K562 (cell line): ENCODE measurements around the gene RPL15. TPM values are rescaled to one million over a fixed set of nuclear protein-coding genes. Genes with fewer than 3 reads are reported as not detected.

ENCODE experiments used
- CCNT2 ChIP-seq: IDR thresholded peaks from 2 replicates; pipeline ENCODE4 v1.6.1; 2011; ENCODE audit warnings: borderline replicate concordance, low read depth, mild to moderate bottlenecking, moderate library complexity, mixed read lengths, low read length; ENCODE audit not compliant: insufficient read length; ENCODE audit errors: extremely low read depth
- MYC ChIP-seq, 2 experiments: fragments of 250-450 bp in 1 of 2; sonication (Bioruptor Pico) in 1 of 2; IDR thresholded peaks; 2 replicates each; pipeline versions ENCODE4 v1.5.1 to v1.6.1; 2012 to 2021; ENCODE audit warnings: low read depth in 2 of 2, borderline replicate concordance in 1 of 2, improper control_type of control experiment in 1 of 2, low read length in 1 of 2, mild to moderate bottlenecking in 1 of 2, moderate library complexity in 1 of 2
- MYNN ChIP-seq, 2 experiments: sonication (generic); formaldehyde crosslinking in 1 of 2; IDR thresholded peaks; 2 replicates each; pipeline versions ENCODE4 v1.5.0 to v1.6.1; 2016 to 2020; ENCODE audit warnings: antibody characterized with exemption in 1 of 2, missing genetic modification reagents in 1 of 2
- POLR2B ChIP-seq: fragments of 450-650 bp; IDR thresholded peaks from 2 replicates; pipeline ENCODE4 v1.6.1; 2018; ENCODE audit warnings: low read depth; ENCODE audit not compliant: partially characterized antibody
- POU5F1 ChIP-seq: fragments of 150-350 bp; IDR thresholded peaks from 2 replicates; pipeline ENCODE4 v1.6.1; 2014; ENCODE audit warnings: borderline replicate concordance, low read length, low read depth, mild to moderate bottlenecking; ENCODE audit not compliant: partially characterized antibody
- RBFOX2 ChIP-seq: fragments of 200-400 bp; formaldehyde crosslinking; IDR thresholded peaks from 2 replicates; pipeline ENCODE4 v1.6.1; 2017; ENCODE audit warnings: low read depth, mild to moderate bottlenecking, low read length, moderate library complexity
- RBM34 ChIP-seq: fragments of 200-400 bp; formaldehyde crosslinking; IDR thresholded peaks from 2 replicates; pipeline ENCODE4 v1.6.1; 2018; ENCODE audit warnings: low read length, borderline replicate concordance; ENCODE audit not compliant: insufficient read depth
- RFX1 ChIP-seq: fragments of 450-650 bp; IDR thresholded peaks from 2 replicates; pipeline ENCODE4 v1.6.1; 2016; ENCODE audit warnings: mild to moderate bottlenecking, moderate library complexity
- SNIP1 ChIP-seq: fragments of 450-650 bp; IDR thresholded peaks from 2 replicates; pipeline ENCODE4 v1.7.1; 2017; ENCODE audit warnings: low read depth, mild to moderate bottlenecking
- TEAD4 ChIP-seq, 2 experiments: sonication (generic) in 1 of 2; formaldehyde crosslinking in 1 of 2; IDR thresholded peaks; 2 replicates each; pipeline versions ENCODE4 v1.6.1 to v1.8.0; 2012 to 2022; ENCODE audit warnings: borderline replicate concordance in 1 of 2, inconsistent platforms in 1 of 2, low read length in 1 of 2, mild to moderate bottlenecking in 1 of 2, missing genetic modification reagents in 1 of 2
- THRB ChIP-seq: fragments of 450-650 bp; formaldehyde crosslinking; conservative IDR thresholded peaks from 2 replicates; pipeline ENCODE4 v1.4.0; 2022; ENCODE audit warnings: mild to moderate bottlenecking, missing genetic modification characterization
- U2AF2 ChIP-seq: fragments of 200-400 bp; formaldehyde crosslinking; optimal IDR thresholded peaks from 2 replicates; pipeline ENCODE3; 2017; ENCODE audit warnings: low read depth, mild to moderate bottlenecking, low read length
- ZMIZ1 ChIP-seq, 2 experiments: fragments of 150-350 bp in 1 of 2; IDR thresholded peaks; 2 replicates each; pipeline ENCODE4 v1.6.1; 2012 to 2016; ENCODE audit warnings: low read depth in 2 of 2, low read length in 2 of 2, mild to moderate bottlenecking in 1 of 2, moderate library complexity in 1 of 2
- ZNF431 ChIP-seq: sonication (generic); formaldehyde crosslinking; IDR thresholded peaks from 2 replicates; pipeline ENCODE4 v1.8.0; 2022; ENCODE audit warnings: mild to moderate bottlenecking, missing genetic modification reagents
- ZNF551 ChIP-seq: fragments of 250-450 bp; sonication (Bioruptor Pico); IDR thresholded peaks from 2 replicates; pipeline ENCODE4 v1.5.0; 2021; ENCODE audit warnings: mild to moderate bottlenecking, moderate library complexity
- polyA plus RNA-seq, 8 experiments: library from polyadenylated mRNA; depleted of rRNA in 4 of 8; stranded (reverse) in 5 of 8; unstranded in 3 of 8; fragments of >200 nt; fragmentation: Nextera tagmentation in 2 of 8; fragmentation: Illumina TruSeq in 1 of 8; extraction: Ambion mirVana in 2 of 8; extraction: Trizol in 1 of 8; gene quantifications; 2 replicates each; pipeline versions ENCODE4 v1.2.1 to v1.2.3, GENCODE V29; 2011 to 2014; ENCODE audit warnings: inconsistent platforms in 1 of 8, missing spikeins in 1 of 8
- total RNA-seq, 7 experiments: library from RNA; depleted of rRNA in 6 of 7; stranded (reverse); fragments of >200 nt in 6 of 7; fragmentation: Illumina TruSeq in 2 of 7; extraction: Trizol in 2 of 7; gene quantifications; 2 replicates each; pipeline versions ENCODE4 v1.2.1 to v1.2.3, GENCODE V29; 2011 to 2021; ENCODE audit warnings: low replicate concordance in 1 of 7
- TF ChIP-seq, protein P1 (sequence below): fragments of 200-800 bp; sonication (Bioruptor generic); IDR thresholded peaks from 2 replicates; pipeline ENCODE4 v1.6.1; 2016; ENCODE audit warnings: missing genetic modification characterization, missing compliant biosample characterization

The RPL15 gene
- total and polyA plus RNA-seq, 9 of the 15 experiments (the other 6 are each of a cell fraction or from before 2014, with no cell fraction given), result 2,393 to 8,850 (median 3,928) TPM

DNA sequence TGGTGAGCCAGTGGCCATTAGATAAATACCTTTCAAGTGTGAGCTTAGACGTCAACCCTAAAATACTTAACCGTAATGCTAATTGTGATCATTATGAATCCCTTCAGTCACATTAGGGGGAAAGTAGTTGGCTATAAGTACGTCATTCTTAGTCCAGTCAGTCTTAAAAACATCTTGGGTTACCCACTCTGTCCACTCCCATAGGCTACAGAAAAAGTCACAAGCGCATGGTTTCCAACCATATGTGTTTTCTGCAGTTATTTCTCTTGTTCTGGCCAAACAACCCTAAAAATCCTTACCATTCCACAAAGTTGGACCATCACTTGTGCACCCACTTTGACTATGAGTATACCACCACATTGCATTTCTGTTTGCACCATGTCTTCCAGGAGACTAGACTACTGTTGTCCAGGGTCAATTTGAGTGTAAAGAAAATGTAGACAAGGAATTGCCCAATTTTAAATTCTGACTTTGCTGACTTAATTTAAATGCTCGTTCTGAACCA is 3.3 kb downstream of the RPL15 start (continued):
- TF ChIP-seq ZMIZ1 (IDR thresholded peaks at IDR 0.05; ENCODE audit: low read depth in 2 of 2, low read length in 2 of 2) (0 out of 4 replicates have a peak, but pooled peaks of 1 of the 2 experiments have one; percentile 43), POU5F1 (no peak), MYNN (IDR thresholded peaks at IDR 0.05) (no peak), MYNN (CRISPR knock-in tag; IDR thresholded peaks at IDR 0.05) (no peak), RFX1 (no peak), CCNT2 (peak; percentile 16), MYC (IDR thresholded peaks at IDR 0.05; ENCODE audit: low read depth, low read length) (no peak), MYC (CRISPR knock-in tag; IDR thresholded peaks at IDR 0.05; ENCODE audit: borderline replicate concordance, low read depth) (0 out of 2 replicates have a peak, but pooled peaks have one; percentile 33), SNIP1 (0 out of 2 replicates have a peak, but pooled peaks have one; percentile 29), TEAD4 (IDR thresholded peaks at IDR 0.05; ENCODE audit: low read length) (no peak), TEAD4 (CRISPR knock-in tag; IDR thresholded peaks at IDR 0.05; ENCODE audit: borderline replicate concordance) (no peak), RBM34 (no peak), POLR2B (peak; percentile 52), THRB (CRISPR knock-in tag) (0 out of 2 replicates have a peak, but pooled peaks have one; percentile 37), U2AF2 (no peak), RBFOX2 (peak; percentile 57), ZNF431 (0 out of 2 replicates have a peak, but pooled peaks have one; percentile 37), ZNF551 (0 out of 2 replicates have a peak, but pooled peaks have one; percentile 28)
- TF ChIP-seq, protein P1, sequence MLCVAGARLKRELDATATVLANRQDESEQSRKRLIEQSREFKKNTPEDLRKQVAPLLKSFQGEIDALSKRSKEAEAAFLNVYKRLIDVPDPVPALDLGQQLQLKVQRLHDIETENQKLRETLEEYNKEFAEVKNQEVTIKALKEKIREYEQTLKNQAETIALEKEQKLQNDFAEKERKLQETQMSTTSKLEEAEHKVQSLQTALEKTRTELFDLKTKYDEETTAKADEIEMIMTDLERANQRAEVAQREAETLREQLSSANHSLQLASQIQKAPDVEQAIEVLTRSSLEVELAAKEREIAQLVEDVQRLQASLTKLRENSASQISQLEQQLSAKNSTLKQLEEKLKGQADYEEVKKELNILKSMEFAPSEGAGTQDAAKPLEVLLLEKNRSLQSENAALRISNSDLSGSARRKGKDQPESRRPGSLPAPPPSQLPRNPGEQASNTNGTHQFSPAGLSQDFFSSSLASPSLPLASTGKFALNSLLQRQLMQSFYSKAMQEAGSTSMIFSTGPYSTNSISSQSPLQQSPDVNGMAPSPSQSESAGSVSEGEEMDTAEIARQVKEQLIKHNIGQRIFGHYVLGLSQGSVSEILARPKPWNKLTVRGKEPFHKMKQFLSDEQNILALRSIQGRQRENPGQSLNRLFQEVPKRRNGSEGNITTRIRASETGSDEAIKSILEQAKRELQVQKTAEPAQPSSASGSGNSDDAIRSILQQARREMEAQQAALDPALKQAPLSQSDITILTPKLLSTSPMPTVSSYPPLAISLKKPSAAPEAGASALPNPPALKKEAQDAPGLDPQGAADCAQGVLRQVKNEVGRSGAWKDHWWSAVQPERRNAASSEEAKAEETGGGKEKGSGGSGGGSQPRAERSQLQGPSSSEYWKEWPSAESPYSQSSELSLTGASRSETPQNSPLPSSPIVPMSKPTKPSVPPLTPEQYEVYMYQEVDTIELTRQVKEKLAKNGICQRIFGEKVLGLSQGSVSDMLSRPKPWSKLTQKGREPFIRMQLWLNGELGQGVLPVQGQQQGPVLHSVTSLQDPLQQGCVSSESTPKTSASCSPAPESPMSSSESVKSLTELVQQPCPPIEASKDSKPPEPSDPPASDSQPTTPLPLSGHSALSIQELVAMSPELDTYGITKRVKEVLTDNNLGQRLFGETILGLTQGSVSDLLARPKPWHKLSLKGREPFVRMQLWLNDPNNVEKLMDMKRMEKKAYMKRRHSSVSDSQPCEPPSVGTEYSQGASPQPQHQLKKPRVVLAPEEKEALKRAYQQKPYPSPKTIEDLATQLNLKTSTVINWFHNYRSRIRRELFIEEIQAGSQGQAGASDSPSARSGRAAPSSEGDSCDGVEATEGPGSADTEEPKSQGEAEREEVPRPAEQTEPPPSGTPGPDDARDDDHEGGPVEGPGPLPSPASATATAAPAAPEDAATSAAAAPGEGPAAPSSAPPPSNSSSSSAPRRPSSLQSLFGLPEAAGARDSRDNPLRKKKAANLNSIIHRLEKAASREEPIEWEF (CRISPR knock-in tag), result no peak
